GM21423 (cell line): ENCODE results near the gene SLCO4A1.

ENCODE experiments used
- ATAC-seq: cut with Tn5 transposase; IDR thresholded peaks from one replicate; pipeline ENCODE4 v1.9.1; 2021; ENCODE audit warnings: mild to moderate bottlenecking, moderate library complexity; ENCODE audit not compliant: unreplicated experiment

SLCO4A1 gene

DNA sequence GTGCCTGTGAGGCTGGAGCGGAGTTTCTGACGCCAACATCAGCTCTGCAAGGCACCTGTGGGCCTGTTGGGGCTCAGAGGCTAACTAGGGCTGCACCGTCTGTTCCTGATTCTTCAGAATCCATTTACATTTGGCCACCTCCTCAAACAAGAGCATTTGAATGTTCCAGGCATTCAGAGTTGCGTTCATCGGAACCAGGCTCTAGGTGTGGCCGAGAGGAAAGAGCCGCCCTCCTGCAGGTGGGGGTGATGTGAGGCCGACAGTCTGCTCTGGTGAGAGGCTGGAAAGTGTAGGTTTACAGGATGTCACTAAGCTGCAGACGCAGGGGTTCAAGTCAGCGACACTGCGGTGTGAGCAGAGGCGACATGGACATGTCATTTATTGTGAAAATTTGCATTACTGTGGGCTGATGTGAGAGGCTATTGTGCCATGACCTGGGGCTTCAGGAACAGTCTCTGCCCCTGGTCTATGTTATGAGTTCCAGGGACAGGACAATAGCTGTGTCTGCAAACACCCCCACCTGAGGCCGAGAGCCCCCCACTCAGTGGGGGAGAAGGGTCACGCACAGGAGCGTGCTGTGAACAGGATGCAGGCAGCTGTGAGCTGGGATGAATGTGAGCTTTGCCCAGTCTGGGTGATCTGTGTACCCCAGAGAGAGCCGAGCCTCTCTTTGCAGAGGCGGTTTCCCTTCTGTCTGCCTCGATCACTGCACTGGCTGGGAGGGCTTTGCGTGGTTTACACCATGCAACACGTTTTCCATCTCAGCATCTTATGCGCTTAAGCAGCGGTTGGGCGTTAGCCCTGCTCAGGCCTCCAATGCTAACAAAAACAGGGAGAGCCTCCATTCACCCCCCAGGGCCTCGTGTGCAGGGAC lies 21.1 kb downstream of the SLCO4A1 start:
- ATAC-seq, result no peak

DNA sequence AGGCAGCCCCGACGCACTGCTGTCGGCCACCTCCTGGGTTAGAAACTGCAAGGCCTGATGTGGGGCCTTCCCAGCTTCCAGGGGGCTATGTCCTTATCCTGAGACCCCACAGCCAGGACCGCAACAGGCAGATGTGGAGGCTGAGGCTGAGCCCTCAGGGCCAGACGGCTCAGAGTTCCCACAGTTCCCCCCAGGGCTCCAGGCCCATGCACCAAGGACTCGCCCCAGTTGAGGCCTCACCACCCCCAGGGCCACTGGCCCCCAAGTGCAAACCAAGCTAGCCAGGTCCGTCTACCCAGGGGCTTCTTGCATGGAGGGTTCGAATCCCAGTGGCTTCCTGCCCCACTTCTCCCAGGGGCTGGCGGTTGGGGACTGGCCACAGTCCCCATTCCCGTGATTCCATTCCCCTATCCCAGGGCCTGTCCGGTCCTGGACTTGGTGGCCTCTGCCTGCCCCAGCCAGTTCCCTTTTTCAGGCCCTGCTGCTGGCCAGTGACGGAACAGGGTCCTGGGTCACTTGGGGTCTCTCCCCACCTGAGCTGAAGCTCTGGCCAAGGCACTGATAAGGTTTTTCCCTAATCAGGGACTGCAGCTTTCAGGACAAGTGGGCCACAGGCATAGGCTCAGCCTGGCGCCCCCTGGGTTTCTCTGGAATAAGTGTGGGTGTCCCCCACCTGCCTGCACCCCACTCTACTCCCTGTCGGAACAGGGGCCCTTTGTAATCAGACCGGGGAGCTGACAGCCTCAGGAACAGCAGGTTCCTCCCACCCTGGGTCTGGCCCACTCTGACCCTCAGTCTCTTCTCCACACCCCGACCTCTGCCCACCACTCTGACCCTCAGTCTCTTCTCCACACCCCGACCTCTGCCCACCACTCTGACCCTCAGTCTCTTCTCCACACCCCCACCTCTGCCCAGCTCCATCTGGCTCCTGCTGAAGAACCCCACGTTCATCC lies 22.0 kb downstream of the SLCO4A1 start:
- ATAC-seq, result no peak

DNA sequence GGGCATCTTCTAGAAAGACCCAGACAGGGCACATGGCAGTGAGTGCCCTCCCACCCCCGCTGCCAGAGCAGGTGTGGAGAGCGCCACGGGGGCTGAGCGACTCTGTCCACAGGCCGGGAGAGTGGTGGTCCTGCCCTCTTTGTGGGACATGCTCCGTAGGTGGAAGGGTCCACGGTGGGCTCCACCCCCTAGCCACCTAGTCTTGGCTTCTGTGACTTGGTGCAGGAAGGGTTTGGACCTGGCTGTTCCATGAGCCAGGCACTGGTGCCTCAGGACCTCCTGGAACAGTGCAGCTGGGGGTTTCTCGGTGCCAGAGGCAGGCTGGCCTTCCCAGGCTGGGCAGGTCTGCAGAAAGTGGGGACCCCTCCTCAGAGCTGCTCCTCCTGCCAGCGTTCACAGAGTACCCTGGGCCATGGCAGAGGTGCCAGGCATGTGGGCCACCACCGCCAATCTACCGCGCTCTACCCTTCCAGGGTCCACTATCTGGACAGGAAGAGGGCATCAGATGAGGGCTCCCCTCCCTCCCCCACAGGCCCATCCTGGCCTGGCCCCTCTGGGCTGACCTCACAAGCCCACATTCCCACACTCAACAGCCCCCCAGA lies 23.0 kb downstream of the SLCO4A1 start:
- no peak for ATAC-seq

DNA sequence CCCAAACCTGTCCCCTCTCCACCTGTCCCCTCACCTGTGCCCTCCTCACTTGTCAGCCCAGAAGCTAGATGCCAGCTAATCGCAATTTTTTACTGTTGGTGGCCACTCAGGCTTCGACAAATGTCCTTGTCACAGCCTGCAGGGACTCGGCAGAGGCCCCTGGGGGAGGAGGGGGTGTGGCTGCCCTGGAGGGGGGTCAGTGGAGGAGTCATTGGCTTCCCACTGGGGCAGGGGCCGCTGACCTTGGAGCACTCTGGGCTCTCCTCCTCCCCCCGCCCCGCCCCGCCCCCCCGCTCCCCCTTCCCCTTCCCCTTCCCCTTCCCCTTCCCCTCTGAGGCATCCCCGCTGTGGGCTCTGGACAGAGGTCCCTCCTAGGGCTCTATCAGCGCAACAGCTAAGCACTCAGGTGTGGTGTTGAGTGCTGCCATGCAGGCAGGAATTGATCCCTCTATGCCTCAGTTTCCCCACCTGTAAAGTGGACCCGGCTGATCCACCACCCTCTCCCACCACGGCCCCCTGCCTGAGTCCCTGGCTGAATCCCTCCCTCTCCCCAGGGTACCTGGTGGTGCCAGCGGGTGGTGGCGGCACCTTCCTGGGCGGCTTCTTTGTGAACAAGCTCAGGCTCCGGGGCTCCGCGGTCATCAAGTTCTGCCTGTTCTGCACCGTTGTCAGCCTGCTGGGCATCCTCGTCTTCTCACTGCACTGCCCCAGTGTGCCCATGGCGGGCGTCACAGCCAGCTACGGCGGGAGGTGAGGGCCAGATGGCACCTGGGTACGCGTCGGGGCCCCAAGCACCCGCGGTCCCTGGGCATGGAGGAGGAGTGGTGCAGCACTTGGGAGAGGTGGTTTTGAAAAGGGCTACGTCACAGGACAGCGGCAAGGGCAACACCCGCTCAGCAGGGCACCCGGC lies 23.8 kb downstream of the SLCO4A1 start:
- ATAC-seq, result no peak

DNA sequence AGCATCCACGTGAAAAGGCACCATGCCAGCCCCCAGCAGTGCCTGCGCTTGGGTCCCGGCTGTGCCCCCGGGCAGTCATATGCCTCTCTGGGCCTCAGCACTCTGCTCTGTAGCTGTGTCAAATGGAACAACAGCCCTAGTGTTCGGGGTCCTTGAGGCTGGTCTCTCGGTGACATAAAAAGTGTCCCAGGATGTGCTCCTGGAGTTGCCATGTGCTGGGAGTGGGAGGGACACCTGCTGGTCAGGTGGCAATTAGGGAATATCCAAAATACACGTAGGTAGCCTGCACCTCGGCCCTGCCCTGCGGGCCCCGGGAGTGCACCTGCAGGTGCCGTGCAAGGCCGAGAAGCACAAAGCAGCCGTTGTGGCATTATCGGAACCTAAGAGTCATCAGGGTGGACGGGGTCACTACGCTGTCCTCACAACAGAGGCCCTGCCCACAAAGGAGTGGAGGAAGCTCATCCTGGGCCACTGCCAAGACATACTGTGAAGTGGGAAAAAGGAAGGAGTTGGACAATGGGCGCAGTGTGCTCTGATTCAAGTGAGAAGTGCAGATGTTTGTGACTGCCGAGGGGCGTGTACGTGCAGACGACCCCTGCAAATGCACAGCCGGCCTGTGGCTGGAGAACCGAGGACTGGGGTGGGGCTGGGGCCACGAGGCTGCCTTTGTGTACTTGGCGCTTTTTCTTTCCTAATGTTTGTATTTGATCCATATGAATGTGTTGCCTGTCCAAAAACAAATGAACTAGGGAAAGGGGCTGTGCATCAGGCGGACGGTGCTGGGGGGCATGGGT lies 24.6 kb downstream of the SLCO4A1 start:
- no peak for ATAC-seq

DNA sequence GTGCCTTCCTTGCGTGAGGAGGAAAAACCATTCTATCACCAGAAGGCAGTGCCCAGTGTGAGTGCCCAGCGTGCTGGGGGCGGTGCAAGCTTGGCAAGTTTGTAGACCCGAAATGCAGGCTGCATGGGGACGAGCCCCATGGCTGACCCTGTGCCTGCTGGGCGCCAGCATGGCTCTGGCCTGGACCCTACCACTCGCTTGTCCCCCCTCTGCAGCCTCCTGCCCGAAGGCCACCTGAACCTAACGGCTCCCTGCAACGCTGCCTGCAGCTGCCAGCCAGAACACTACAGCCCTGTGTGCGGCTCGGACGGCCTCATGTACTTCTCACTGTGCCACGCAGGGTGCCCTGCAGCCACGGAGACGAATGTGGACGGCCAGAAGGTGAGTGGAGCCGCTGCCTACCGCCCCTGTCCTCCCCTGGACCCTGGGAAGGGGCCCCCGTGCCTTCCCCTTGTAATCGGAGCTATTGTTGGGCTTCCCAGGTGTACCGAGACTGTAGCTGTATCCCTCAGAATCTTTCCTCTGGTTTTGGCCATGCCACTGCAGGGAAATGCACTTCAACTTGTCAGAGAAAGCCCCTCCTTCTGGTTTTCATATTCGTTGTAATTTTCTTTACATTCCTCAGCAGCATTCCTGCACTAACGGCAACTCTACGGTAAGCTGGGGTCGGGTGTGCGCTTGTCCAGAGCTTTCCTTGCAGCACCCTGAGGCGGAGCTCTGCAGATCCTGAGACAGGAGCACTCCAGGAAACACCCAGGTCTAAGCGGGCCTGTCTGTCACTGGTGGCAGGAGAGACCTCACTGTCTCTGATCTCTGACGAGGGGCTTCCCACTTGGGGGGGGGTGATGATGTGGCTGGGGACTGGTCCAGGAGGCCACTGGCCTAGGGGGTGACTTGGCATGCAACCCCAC lies 25.5 kb downstream of the SLCO4A1 start:
- ATAC-seq, result no peak

DNA sequence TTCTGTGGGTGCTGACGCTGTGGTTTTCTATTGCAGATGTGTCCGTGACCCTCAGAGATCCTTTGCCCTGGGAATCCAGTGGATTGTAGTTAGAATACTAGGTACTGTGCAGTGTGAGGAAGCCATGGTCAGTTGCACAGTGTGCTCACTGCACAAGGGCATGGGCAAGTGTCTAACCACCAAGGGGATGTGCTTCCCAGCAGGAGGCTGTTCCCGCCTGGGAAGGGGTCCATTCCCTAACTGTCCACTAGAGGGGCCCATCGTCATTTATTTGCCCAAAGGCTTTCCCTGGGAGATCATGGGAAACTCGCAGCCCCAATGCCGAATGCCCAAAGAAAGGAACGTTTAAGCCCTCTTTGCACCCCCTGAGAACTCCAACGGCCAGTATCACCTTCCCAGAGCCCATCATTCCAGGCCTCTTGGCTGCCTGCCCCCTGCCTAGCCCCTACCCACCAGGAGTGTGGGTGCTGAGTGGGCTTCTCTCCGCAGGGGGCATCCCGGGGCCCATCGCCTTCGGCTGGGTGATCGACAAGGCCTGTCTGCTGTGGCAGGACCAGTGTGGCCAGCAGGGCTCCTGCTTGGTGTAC lies 26.2 kb downstream of the SLCO4A1 start:
- no peak for ATAC-seq

DNA sequence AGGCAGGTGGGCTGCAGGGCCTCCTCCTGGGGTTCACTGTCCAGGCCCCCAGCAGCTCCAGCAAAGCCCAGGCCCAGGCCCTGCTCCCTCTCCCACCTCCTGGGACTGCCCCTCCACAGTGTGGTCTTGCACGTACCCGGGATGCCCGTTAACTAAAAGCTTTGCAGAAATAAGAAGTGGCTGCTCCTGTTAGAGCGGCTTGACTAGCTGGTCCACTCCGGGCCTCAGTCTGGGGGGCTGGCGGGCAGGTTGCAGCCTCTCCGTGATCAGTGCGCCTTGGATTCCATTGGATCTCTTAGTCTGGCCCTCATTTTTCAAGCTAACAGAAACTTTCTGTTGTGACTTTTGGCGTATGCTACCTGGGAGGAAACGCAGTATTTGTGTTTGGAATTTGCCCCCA lies 26.9 kb downstream of the SLCO4A1 start:
- ATAC-seq, result no peak

DNA sequence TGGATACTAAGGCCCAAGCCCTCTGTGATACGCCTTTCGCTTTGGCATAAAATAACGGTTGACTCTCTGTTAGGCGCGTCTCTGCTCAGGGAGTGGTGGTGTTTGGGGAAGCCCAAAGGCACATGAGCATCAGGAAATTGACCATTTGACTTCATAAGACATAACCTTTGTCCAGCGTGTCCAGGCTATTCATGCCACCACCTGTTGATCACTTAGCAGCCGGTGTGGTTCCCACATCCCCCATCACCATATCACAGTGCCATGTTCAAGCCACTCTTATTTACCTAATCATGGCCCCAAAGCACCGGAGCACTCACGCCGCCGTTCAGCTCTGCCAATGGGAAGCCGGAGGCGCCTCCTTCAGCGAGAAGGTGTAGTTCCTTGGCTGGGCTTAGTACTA lies 27.9 kb downstream of the SLCO4A1 start:
- ATAC-seq, result no peak

DNA sequence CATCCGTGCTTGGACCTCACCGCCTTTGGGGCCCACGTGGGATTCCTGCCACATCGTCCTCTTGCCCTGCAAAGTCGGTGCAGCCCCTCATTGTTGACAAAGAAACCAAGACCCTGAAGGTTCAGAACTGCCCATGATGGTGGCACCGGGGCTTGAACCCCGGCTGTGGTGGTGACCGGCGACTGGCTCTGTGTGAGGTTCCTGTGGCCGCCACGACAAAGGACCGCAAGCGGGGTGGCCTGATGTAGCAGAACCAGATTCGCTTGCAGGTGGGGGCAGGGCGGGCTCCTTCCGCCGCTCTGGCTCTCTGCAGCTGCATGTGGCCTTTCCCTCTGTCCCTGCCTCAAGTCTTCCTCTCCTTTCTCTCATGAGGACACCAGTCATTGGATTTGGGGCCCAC lies 28.7 kb downstream of the SLCO4A1 start:
- no peak for ATAC-seq

DNA sequence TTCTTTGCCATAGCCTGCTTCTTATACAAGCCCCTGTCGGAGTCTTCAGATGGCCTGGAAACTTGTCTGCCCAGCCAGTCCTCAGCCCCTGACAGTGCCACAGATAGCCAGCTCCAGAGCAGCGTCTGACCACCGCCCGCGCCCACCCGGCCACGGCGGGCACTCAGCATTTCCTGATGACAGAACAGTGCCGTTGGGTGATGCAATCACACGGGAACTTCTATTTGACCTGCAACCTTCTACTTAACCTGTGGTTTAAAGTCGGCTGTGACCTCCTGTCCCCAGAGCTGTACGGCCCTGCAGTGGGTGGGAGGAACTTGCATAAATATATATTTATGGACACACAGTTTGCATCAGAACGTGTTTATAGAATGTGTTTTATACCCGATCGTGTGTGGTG lies 29.5 kb downstream of the SLCO4A1 start:
- no peak for ATAC-seq

DNA sequence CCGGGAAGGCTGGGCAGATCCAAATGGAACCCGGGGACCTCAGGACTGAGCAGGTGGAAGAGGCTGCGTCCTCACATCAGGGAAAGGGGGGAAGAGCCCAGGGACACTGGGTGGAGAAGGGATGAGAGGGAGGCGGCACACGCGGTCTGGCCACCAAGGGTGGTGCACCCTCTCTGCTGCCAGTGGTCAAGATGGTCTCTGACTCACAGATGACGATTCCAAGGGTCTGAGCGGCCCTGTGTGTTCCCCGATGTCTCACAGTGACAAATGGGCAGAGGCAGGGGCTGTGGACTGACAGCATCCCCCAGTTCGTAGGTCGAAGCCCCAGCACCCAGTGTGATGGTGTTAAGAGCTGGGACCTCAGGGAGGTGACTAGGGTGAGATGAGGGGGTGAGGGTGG lies 32.1 kb downstream of the SLCO4A1 start:
- no peak for ATAC-seq

DNA sequence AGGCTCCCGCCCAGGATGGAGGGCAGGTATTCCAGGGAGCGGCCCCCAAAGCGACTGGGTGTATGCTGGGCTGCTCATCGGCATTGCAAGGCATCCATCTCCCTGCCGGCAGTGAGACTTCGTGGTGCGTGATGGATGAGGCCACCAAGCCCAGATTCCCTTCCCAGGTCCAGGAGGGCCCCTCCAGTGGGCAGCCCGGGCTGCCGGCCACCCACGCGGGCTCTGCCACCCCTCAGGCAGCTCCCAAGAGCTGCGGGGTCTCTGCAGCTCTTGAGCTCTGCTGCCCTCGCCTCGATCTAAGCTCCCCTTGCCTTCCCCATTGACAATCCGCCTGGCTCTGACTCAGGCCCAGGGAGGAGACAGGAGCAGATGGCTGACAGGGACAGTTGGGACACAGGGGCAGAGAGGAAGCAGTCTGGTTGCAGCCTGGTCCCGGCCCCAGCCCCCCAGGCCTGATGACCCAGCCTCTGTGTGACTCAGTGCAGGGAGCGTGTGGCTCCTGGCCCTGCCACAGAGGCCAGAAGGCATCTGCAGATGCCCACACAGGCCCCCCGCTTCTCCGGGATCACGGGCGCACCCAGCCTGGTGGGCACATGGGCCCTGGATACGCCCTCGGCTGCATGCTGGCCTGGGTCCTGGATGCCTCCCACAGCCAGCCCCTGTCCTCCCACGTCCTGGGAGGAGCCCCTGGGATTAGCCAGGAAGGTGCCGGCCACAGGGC lies 33.0 kb downstream of the SLCO4A1 start:
- ATAC-seq, result no peak

DNA sequence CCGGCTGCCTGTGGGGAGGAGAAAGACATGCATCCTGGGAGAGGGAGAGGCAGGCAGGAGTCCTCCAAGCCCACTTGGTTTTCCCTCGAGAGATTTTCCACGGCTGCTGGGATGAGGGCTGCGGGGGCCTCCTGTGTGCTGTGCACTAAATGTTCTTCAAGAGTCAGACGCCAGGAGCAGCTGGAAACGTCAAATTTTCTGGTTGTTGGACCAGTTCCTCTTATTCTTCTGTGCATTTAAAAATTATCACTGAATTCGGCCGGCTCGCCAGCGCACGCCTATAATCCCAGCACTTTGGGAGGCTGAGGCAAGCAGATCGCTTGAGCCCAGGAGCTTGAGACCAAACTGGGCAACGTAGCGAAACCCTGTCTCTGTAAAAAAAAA lies 33.6 kb downstream of the SLCO4A1 start:
- no peak for ATAC-seq

DNA sequence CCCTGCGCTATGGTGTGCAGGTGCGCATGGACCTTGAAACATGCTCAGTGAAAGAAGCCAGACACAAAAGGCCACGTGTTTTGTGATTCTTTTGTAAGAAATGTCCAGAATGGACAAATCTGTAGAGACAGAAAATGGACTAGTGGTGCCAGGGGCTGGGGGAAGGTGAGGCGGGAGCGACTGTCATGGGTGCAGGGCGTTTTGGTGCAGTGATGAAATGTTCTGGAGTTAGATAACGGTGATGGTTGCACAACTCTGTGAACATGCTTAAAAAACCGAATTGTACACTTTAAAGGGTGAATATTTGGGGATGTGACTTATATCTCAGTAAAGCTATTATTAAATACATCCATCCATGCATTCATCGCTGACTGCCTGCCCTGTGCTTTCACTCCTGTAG lies 34.7 kb downstream of the SLCO4A1 start:
- no peak for ATAC-seq

DNA sequence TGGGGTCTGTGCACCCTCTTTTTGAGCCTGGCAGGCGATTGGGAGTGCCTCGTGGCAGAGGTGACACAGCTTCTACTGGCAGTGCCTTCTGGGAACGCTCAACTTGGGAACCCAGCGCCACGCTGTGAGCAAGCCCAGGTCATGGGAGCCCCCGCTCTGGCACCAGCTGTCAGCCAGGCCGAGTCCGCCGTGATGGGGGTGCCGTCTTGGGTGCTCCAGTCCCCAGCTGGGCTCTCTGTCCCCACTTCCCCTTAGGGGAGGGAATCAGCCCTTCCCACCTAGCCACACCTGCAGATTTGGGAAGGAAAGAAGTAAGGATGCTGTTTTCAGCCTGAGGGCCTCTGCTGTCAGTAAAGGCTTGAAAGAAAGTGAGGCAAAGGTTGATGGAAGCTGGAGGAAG lies 35.4 kb downstream of the SLCO4A1 start:
- no peak for ATAC-seq

DNA sequence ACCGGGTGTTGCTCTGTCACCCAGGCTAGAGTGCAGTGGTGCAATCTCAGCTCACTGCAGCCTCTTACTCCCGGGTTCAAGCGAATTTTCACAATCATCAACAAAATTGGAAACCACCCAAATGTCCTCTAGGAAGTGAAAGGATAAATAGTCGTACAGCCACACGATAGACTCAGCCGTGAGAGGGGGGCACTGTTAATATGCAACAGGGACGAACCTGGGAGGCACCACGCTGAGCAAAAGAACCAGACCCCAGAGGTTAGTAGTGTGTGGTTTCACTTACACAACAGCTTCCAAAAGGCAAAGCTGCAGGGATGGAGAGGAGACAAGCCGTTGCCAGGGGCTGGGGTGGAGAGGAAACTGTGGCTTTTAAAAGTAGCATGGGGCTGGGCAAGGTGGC lies 36.2 kb downstream of the SLCO4A1 start:
- no peak for ATAC-seq
